Activated CD4-positive, alpha-beta T cell treated with anti-CD3 and anti-CD28 coated beads, Interleukin-10, Interleukin-2, amounts not matched to agents 100 ng/mL and 50 ng/mL, durations not matched to agents 16 hours and 8 hours (primary cell): Measurements from ENCODE around the gene MRGPRG.

Experiments
- DNase-seq: peaks from one replicate; pipeline ENCODE4 v3.0.0-alpha.2; 2020

Gene MRGPRG

GRCh38 chr11:3206922-3207204 is 11.8 kb downstream of the MRGPRG start:
- no peak for DNase-seq

- no peak for DNase-seq
Measured at GRCh38 chr11:3206156-3206921, 12.3 kb downstream of the MRGPRG start.

- DNase-seq: no peak
Measured at GRCh38 chr11:3205261-3206155, 13.1 kb downstream of the MRGPRG start.

GRCh38 chr11:3204141-3205015 is 14.2 kb downstream of the MRGPRG start:
- no peak for DNase-seq

- no peak for DNase-seq
Measured at GRCh38 chr11:3203221-3204043, 15.2 kb downstream of the MRGPRG start.

- no peak for DNase-seq
Measured at GRCh38 chr11:3202759-3203158, 15.9 kb downstream of the MRGPRG start.

GRCh38 chr11:3202305-3202704 is 16.3 kb downstream of the MRGPRG start:
- DNase-seq: no peak

- DNase-seq: no peak
Measured at GRCh38 chr11:3201677-3202181, 16.9 kb downstream of the MRGPRG start.

GRCh38 chr11:3201112-3201581 is 17.5 kb downstream of the MRGPRG start:
- DNase-seq: no peak

GRCh38 chr11:3200388-3201111 is 18.1 kb downstream of the MRGPRG start:
- DNase-seq: no peak

- no peak for DNase-seq
Measured at GRCh38 chr11:3199537-3200295, 18.9 kb downstream of the MRGPRG start.

GRCh38 chr11:3198815-3199214 is 19.8 kb downstream of the MRGPRG start:
- no peak for DNase-seq

GRCh38 chr11:3197878-3198528 is 20.6 kb downstream of the MRGPRG start:
- DNase-seq: no peak

GRCh38 chr11:3197044-3197695 is 21.4 kb downstream of the MRGPRG start:
- no peak for DNase-seq

- no peak for DNase-seq
Measured at GRCh38 chr11:3196161-3197043, 22.2 kb downstream of the MRGPRG start.

GRCh38 chr11:3195251-3196160 is 23.1 kb downstream of the MRGPRG start:
- no peak for DNase-seq
